OCI-LY7 (cell line): ENCODE data around the gene DNAH11. TPM values are rescaled to one million over a fixed set of nuclear protein-coding genes. Genes with fewer than 3 reads are reported as not detected.

Experiments
- BruUV-seq: library from RNA; stranded (reverse); fragments of 400-500 nt; replicated peaks from 2 replicates; lab custom pipeline; 2021; lab: Mats Ljungman, UMichigan
- CTCF ChIA-PET: fragments of 300-600 bp; sonication (Branson Sonifier 250); formaldehyde crosslinking; loops from one replicate; lab custom pipeline; 2022; ENCODE audit warnings: antibody characterized with exemption; ENCODE audit not compliant: unreplicated experiment; lab: Charles Lee
- POLR2A ChIA-PET: fragments of 300-600 bp; sonication (Branson Sonifier 250); formaldehyde crosslinking; loops from one replicate; lab custom pipeline; 2022; ENCODE audit warnings: antibody characterized with exemption; lab: Charles Lee
- DNase-seq: peaks from one replicate; pipeline ENCODE4 v3.0.0-alpha.2; 2015; ENCODE audit warnings: low spot score
- H2AFZ ChIP-seq: fragments of 200-600 bp; sonication (generic), shearing (Covaris generic); 2 replicates; pipeline ENCODE4 v1.6.1; 2014; ENCODE audit warnings: mild to moderate bottlenecking, antibody characterized with exemption, low read length, moderate library complexity
- H3K27ac ChIP-seq: fragments of 200-600 bp; sonication (generic); 2 replicates; pipeline ENCODE4 v1.5.1; 2014; ENCODE audit warnings: mixed run types, low read depth, mild to moderate bottlenecking, moderate library complexity, low read length, inconsistent platforms; ENCODE audit not compliant: poor library complexity, severe bottlenecking
- H3K36me3 ChIP-seq: fragments of 200-600 bp; sonication (generic); 2 replicates; pipeline ENCODE4 v1.6.1; 2014; ENCODE audit warnings: mild to moderate bottlenecking, antibody characterized with exemption, low read length, moderate library complexity, mixed read lengths; ENCODE audit not compliant: insufficient read depth
- H3K4me1 ChIP-seq: fragments of 200-600 bp; sonication (generic); 2 replicates; pipeline ENCODE4 v1.5.1; 2014; ENCODE audit warnings: mild to moderate bottlenecking, low read length; ENCODE audit not compliant: insufficient read depth, poor library complexity, severe bottlenecking
- H3K4me2 ChIP-seq: fragments of 200-600 bp; sonication (generic); 2 replicates; pipeline ENCODE4 v1.6.1; 2014; ENCODE audit warnings: mild to moderate bottlenecking, low read length
- H3K4me3 ChIP-seq: fragments of 200-600 bp; sonication (generic); 2 replicates; pipeline ENCODE4 v1.5.1; 2014; ENCODE audit warnings: mild to moderate bottlenecking, low read depth, low read length; ENCODE audit not compliant: poor library complexity, severe bottlenecking
- H3K79me2 ChIP-seq: fragments of 200-600 bp; sonication (generic); 2 replicates; pipeline ENCODE4 v1.6.1; 2016; ENCODE audit warnings: low read depth, mild to moderate bottlenecking, low read length, moderate library complexity, mixed read lengths; ENCODE audit not compliant: insufficient read depth
- H3K9me2 ChIP-seq: fragments of 200-600 bp; sonication (generic); 2 replicates; pipeline ENCODE4 v1.6.1; 2016; ENCODE audit warnings: mild to moderate bottlenecking, low read length, mixed read lengths; ENCODE audit not compliant: insufficient read depth
- H3K9me3 ChIP-seq: fragments of 200-600 bp; sonication (generic); 2 replicates; pipeline ENCODE4 v1.6.1; 2014; ENCODE audit warnings: mild to moderate bottlenecking, mixed run types, low read length, mixed read lengths
- H4K20me1 ChIP-seq: fragments of 200-600 bp; sonication (generic); 2 replicates; pipeline ENCODE4 v1.6.1; 2014; ENCODE audit warnings: mild to moderate bottlenecking, antibody characterized with exemption, low read length, moderate library complexity, mixed read lengths; ENCODE audit not compliant: insufficient read depth
- EZH2phosphoT487 ChIP-seq: fragments of 200-600 bp; sonication (generic); IDR thresholded peaks from 2 replicates; pipeline ENCODE4 v1.6.1; 2018; ENCODE audit warnings: low read depth, borderline replicate concordance, mild to moderate bottlenecking, mixed run types, antibody characterized with exemption, low read length, moderate library complexity, mixed read lengths
- intact Hi-C: fragments of 100-400 bp; cut with micrococcal nuclease; formaldehyde crosslinking; loops from one replicate; pipeline ENCODE4 v1.10.0; 2022; ENCODE audit not compliant: unreplicated experiment
- total RNA-seq, 2 experiments: library from RNA; depleted of rRNA in 1 of 2; stranded (reverse); fragments of >200 nt in 1 of 2; shearing (Covaris generic) in 1 of 2; gene quantifications; 2 replicates each; pipeline ENCODE4 v1.2.3, GENCODE V29; 2014 to 2022
- TF ChIP-seq, protein P1 (sequence below): fragments of 200-600 bp; sonication (generic); conservative IDR thresholded peaks from 2 replicates; pipeline ENCODE4 v1.5.1; 2014; ENCODE audit warnings: mild to moderate bottlenecking, antibody characterized with exemption, low read length, moderate library complexity, mixed read lengths

Gene DNAH11
- total RNA-seq, 2 experiments from 2014 or later, result not detected

DNA sequence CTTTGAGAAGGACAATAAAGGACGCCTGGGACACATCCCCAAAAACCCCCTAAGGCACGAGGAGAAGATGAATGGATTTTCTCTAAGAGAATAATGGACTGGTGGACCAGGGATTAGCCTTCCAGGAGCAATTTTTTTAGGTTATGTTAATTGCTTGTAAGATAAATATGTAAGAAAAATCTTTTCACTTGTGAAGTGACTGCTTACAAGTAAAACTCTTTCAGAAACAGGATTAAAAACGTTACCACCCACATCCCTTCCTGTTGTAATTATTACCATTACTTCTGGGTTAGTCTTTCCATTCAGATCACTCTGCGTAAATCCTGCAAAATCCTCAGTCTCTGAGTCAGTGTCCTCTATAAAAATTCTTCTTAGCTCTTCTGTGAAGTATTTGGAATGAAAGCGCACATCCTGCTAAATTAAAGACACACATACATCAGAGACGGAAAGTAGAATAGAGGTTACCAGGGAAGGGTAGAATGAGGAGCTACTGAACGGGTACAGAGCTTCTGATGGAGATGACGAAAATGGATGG is 368.6 kb downstream of the DNAH11 start:
- TF ChIP-seq, protein P1, sequence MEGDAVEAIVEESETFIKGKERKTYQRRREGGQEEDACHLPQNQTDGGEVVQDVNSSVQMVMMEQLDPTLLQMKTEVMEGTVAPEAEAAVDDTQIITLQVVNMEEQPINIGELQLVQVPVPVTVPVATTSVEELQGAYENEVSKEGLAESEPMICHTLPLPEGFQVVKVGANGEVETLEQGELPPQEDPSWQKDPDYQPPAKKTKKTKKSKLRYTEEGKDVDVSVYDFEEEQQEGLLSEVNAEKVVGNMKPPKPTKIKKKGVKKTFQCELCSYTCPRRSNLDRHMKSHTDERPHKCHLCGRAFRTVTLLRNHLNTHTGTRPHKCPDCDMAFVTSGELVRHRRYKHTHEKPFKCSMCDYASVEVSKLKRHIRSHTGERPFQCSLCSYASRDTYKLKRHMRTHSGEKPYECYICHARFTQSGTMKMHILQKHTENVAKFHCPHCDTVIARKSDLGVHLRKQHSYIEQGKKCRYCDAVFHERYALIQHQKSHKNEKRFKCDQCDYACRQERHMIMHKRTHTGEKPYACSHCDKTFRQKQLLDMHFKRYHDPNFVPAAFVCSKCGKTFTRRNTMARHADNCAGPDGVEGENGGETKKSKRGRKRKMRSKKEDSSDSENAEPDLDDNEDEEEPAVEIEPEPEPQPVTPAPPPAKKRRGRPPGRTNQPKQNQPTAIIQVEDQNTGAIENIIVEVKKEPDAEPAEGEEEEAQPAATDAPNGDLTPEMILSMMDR, result no peak
- TF ChIP-seq EZH2phosphoT487, result no peak
- Histone ChIP-seq H3K4me1 (peaks cover 37% of the 10 kb centered on the region), H2AFZ (no peak overlapping the region), H3K9me2 (no peaks in the 10 kb centered on the region), H3K4me2 (no peak overlapping the region), H3K4me3 (no peak overlapping the region), H3K9me3 (no peaks in the 10 kb centered on the region), H4K20me1 (peaks cover 6% of the 10 kb centered on the region; the same call in 1 of the 2 replicates), H3K27ac (no peak overlapping the region), H3K79me2 (peaks cover 23% of the 10 kb centered on the region; the same call in 1 of the 2 replicates), H3K36me3 (peaks cover 99% of the 10 kb centered on the region)
- intact Hi-C loops, result no loop called here
- DNase-seq, result no peak
- ChIA-PET CTCF (interaction anchor here (0.8 kb wide), 1 partner anchor 56 kb away, joined by 3 read pairs; no protein-coding TSS in a partner anchor), POLR2A (interaction anchor here (0.6 to 2.3 kb wide), 5 partner anchors 8 to 53 kb away, joined by 3 to 7 read pairs (median 5); no protein-coding TSS in a partner anchor)
- BruUV-seq, result no TSS peak

DNA sequence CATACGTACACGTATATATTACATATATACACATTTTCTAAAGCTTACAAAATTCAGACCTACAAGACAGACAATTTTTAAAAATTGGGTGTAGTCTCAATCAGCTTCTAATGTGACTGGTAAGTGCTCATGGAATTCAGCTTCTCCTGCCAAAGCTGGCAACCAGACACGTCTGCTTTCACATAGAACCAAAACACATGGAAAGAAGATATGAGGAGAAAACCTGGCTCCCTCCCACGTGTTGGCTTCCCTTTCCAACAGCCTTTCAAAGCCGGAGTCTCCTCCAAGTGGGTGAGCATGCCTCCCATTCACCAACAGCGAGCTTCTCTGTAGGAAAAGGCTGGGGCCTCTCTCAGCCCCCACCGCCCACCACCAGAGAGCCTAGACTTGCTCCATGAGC is 369.5 kb downstream of the DNAH11 start:
- DNase-seq, result no peak

More for the DNA sequence above, 369.5 kb downstream of the DNAH11 start:
- Histone ChIP-seq H3K9me3 (no peaks in the 10 kb centered on the region), H3K9me2 (no peaks in the 10 kb centered on the region), H3K4me2 (no peak overlapping the region), H3K4me1 (peaks cover 40% of the 10 kb centered on the region), H3K27ac (no peak overlapping the region), H3K36me3 (peaks cover 99% of the 10 kb centered on the region), H3K4me3 (no peak overlapping the region), H2AFZ (no peak overlapping the region), H4K20me1 (peaks cover 6% of the 10 kb centered on the region; the same call in 1 of the 2 replicates), H3K79me2 (peaks cover 32% of the 10 kb centered on the region)
- CTCF ChIA-PET, result interaction anchor here (0.8 kb wide), 1 partner anchor 55 kb away, joined by 3 read pairs; no protein-coding TSS in a partner anchor
- no TSS peak for BruUV-seq
- TF ChIP-seq, protein P1, result no peak
- TF ChIP-seq EZH2phosphoT487, result no peak
- POLR2A ChIA-PET, result interaction anchor here (0.6 to 2.9 kb wide), 8 partner anchors 9 to 518 kb away, joined by 3 to 13 read pairs (median 4); no protein-coding TSS in a partner anchor
- intact Hi-C loops, result no loop called here
